Measurements from ENCODE around the gene TC2N.
"Not testable (repeated sequence)": the region's sequence is repeated elsewhere in the genome, so short reads cannot be mapped to it uniquely, and the experiment has no call there.

Gene TC2N

DNA sequence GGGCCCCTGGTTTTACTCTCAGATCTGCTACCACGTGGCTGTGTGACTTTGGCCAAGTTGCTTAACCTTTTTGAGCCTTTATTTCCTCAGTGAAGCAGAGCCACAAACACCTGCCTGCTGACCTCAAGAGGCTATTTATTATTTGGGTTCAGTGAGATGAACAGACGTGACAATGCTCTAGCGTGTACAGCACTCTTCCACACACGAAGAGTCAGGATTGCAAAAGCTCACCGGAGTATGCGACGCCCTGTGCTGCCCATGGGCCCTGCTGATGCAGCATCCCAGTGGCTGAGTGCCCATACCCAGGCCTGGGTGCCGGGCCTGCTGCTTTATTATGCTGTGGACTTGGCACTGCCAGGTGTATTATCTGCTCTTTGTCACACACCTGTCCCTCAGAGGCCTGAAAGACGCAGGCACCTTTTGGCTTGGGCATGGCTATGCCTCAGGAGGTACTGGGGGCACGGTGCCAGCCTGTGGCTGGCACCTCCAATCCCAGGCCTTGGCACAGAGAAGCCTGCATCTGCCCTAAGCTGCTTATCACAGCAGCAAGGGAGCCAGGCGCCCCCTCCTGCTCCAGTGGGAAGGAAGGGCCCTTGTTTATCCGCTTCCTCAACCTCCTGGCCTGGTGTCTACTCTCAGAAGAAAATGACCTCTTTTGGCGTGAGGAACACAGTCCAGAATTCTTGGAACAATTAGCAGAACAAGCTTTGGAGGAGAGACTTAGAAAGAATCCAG lies 22.3 kb upstream of the TC2N start:
- FAIRE-seq, result no peak
- no peak for DNase-seq (ENCODE audit: low spot score)

DNA sequence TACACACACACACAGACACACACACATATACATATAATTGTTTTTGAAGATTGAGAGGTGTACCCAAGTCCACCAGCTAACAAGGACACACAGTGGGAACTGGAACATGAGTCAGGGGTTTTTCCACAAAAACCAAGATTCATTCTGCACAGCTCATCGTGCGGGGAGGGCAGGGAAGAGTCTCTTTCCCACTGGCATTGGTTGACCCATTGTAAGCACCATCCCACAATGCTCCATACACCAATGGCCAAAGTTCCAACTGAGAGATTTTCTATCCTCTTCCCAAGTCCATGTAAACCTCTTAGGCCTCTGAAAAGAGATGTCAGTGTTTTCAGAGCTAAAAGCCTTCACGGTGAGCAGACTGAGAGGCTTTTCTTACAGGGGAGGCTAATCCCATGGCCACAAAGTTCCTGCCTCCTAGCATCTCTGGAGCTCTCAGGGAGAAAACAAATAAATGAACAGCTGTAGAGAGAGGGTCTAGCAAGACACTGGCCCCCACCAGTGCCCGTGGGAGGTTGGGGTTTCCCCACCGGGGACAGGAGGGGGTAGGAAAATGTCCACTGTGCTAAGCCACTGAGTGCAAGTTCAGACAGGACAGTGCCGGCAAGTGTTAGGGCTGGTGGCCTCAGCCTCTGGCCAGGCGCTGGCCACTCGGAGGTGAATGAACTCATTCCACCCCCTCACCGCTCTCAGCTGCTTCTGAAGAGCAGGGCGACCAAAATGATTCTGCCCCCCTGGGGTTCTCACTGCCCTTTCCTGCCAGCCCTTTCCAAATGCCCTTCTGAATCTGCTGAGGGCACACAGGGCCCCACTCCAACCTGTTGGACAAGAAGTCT lies 21.5 kb upstream of the TC2N start:
- FAIRE-seq, result no peak
- DNase-seq (ENCODE audit: low spot score), result no peak

DNA sequence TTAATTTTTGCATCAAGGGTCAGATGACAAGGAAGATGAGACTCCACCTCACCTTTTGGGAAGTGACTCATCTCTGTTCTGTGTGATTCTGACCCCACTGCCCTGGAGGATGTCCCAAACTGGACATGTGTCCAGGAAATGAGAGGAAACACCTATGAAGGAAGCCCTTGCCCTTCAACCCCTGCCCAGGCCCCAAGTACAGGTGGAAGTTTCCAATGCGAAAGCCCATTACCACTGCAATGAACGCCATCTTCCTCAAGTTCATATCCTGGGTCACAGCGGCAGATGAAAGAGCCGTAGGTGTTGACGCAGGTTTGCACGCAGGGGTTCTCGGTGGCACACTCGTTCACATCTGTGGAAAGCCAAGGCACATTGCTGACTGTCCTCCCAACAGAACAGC lies 19.6 kb upstream of the TC2N start:
- FAIRE-seq (no peak), DNase-seq (ENCODE audit: low spot score) (no peak)

DNA sequence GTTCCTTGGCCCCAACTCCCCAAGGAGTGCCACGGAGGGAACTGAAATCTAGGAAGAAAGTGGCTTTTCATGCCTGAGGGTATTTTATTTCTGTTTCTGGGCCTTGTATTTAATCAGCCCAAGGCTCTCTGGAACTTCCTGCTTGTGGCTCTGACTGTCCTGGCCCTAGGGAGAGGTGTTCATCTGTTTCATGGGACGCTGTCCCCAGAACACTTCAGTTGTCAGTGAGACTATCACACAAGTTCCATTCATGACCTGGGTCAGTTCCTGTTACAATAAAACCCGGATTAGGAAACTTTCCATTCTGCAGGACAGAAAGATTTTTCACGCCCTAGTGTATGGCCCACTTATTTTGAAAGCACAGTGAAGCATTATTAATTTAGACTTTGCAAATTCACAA lies 18.5 kb upstream of the TC2N start:
- no peak for DNase-seq (ENCODE audit: low spot score)
- no peak for FAIRE-seq

DNA sequence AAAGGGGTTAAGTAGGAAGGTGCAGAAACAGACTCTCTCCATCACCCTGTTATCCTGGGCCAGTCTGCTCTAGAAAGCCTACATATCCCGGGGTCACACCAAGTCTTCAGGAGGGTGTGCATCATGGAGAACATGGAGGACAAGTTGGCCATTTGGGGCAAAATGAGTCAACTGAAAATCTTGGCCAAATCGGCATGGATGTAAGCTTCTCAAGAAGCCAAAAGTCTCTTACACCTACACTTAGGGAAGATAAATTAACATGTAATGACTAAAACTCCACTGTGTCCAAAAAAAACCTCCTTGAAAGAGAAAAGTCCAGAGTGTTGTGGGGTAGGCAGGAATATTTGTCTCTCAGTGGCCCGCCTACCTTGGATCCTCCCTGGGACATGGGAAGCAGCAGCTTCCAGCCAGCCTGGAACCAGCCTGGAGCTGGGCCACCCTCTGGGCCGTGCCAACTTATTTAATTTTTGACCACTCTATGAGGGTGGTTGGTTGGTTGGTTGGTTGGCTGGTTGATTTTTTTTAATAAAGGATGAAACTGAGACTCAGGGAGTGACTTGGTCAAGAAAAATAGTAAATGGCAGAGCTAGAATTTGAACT lies 17.9 kb upstream of the TC2N start:
- DNase-seq (ENCODE audit: low spot score) (no peak), FAIRE-seq (no peak)

DNA sequence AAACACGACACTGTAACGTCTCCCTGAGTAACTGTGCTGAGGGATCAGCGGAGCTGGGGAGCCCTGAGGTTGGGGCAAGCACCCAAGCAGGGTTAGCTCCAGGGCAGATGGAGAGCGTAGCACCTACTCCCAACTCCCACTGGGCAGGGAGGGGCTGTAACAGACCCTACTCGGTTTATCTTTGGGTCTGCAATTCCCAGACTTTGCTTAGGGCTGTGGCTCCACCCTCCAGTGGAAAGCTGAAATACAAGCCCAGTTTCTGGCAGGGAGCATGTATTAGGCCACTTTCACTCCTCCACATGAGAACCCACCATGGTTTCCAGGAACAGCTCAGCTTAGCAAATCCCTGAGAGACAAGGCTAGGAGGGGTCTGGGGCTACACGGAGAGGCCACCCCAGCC lies 17.3 kb upstream of the TC2N start:
- FAIRE-seq, result no peak
- no peak for DNase-seq (ENCODE audit: low spot score)

DNA sequence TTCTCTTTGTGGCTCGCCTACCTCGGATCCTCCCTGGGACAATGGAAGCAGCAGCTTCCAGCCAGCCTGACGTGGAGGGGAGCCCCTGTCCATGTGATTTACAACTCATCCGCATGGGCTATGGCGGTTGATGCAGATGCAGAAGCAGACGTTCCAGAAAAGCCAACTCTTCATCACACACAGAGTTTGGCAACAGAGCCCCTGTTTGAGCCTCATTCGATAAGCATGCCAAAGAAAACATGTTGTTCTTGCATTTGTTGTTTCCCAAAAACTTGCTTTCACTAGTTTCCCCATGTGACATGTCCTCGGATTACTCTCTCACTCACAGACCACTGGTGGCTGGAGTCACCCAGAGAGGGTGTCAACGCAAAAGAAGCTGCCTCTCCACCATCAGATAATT lies 16.4 kb upstream of the TC2N start:
- FAIRE-seq, result no peak
- no peak for DNase-seq (ENCODE audit: low spot score)

DNA sequence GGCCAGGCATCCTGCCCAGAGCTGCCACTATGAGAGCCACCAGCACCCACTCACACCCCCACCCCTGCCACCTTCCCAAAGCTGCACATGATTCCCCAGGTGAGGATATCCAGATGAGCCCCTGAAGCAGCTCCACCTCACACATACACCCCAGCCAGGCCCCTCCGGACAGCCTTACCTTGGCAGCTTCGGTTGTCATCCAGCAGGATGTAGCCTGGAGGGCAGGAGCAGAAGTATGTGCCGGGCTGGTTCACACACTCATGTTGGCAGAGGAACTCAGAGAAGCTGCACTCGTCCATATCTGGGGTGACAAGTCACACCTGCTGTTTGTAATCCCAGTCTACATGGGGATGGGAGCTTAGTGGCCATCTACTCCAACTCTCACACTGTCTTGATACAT lies 15.4 kb upstream of the TC2N start:
- FAIRE-seq, result no peak
- no peak for DNase-seq (ENCODE audit: low spot score)

DNA sequence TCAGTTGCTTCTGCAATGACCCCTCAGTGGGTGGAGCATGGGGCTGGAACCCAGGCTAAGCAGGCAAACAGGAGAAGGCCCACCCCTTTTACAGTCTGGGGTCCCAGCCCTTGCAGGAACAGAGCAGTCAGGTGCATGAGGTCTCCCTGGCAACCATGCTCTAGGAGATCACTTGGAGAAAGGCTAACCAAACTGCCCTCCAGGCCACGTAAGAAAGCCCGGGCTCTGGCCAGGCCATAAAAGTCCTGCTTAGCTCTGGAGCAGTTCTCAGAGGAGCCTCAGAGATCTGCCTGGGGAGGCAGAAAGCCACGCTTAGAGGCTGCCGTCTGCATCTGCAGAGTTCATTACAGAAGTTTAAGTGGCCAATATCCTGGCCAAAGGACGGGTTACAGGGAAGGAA lies 15.0 kb upstream of the TC2N start:
- no peak for FAIRE-seq
- DNase-seq (ENCODE audit: low spot score), result no peak

DNA sequence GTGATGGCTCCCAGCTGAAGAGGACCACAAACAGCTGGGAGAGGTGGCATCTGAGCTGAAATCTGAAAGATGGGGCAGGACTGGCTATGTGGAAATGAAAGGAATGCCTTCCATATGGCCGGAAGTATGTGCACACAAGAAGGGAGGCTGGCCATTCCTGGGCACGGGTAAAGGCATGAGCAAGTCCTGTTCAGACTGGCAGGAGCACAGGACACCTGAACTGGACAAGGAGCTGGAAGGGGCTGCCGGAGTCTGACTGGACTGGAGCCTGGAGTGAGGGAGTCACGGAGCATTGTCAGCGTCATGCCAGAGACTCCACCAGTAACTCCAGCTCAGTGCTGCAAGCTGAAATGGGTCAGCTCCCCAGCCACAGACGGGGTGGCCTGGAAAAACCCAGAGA lies 11.9 kb upstream of the TC2N start:
- FAIRE-seq (no peak), DNase-seq (ENCODE audit: low spot score) (no peak)

DNA sequence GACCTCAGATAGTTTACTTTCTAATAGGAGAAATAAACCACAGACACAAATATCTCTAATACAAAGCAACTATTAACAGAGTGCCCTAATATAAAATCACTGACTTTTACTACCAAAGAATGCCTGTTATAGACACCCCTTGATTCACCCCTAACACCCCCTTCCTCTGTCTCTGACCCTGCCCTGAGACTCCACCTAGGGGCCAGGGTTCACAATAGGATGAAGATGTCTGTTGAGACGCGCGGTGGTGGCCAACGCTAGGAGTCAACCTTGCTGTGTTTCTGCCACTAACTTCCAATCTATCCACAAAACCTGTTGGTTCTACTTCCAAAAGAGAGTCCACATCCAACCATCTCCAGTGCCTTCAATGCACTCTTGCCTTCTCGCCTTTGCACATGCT lies 10.9 kb upstream of the TC2N start:
- DNase-seq (ENCODE audit: low spot score) (no peak), FAIRE-seq (no peak)

DNA sequence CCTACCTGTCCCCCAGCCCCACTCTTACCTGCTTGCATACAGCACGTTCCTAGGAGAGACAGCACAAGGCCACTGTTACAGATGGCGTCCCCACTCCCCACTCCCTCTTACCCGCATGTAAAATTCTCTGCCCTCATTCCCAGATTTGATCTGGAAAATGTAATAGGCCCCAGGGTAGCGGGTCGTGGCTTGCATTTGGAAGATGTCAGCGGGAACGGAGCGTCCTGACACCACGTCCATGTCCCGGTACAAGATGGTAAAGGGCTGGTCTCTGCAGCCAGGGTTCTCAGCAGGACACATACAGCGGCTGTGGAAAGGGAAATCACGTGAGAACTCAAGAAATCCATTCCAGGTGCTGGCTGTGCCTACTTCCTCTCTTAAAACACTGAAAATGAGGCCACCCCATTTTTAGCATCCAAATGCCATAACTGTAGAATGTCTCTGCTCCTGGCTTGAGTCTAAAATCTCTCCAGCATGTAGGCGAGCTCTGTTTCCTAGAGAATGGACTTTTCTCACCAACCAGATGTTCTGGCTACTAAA lies 10.1 kb upstream of the TC2N start:
- DNase-seq (ENCODE audit: low spot score), result no peak
- FAIRE-seq, result no peak

DNA sequence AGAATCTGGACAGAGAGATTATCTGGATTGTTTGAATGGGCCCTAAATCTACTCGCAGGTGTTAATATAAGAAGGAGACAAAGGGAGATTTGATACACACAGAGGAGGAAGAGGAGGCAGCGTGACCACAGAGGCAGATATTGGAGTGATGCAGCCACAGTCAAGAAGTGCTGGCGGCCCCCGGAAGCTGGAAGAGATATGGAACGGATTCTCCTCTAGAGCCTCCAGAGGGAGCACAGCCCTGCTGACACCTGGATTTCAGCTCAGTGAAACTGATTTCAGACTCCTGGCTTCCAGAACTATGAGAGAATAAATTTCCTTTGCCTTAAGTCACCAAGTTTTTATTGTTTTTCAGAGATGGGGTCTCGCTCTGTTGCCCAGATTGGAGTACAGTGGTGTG lies 9.2 kb upstream of the TC2N start:
- FAIRE-seq (no peak), DNase-seq (ENCODE audit: low spot score) (no peak)

DNA sequence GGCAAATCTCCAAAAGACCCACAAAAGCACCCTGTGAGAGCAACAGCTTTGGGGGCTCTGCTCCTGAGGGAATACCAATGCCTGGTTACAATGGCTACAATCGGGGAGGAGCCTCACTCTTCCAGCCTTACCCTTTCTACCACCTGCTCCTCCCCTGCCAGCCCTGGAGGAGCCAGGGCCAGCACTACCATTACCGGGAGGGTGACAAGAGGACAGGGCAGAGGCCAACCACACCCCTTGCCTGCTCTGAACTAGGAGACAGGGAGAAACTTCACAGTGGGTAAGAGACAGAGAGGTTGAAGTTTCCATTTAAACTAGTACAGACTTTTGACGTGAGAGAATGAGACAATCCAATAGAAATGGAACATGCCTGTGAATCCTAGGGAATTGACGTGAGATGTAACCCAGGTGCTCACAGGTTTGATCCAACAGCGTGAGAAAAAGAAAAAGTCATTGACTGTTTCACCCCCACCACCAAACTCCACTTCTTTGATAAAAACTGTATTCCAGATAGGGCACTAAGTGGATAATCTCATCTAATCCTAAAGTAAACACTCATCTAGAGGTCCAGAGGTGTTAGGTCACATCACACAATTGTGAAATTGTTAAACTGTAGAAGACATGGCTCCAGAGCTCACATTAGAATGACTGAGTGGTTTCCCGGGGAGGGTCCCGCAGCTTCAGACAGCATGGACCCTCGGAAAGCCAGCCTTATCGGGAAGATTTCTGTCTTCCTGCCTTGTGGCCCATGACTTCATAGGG lies 8.4 kb upstream of the TC2N start:
- no peak for DNase-seq (ENCODE audit: low spot score)
- FAIRE-seq, result no peak

DNA sequence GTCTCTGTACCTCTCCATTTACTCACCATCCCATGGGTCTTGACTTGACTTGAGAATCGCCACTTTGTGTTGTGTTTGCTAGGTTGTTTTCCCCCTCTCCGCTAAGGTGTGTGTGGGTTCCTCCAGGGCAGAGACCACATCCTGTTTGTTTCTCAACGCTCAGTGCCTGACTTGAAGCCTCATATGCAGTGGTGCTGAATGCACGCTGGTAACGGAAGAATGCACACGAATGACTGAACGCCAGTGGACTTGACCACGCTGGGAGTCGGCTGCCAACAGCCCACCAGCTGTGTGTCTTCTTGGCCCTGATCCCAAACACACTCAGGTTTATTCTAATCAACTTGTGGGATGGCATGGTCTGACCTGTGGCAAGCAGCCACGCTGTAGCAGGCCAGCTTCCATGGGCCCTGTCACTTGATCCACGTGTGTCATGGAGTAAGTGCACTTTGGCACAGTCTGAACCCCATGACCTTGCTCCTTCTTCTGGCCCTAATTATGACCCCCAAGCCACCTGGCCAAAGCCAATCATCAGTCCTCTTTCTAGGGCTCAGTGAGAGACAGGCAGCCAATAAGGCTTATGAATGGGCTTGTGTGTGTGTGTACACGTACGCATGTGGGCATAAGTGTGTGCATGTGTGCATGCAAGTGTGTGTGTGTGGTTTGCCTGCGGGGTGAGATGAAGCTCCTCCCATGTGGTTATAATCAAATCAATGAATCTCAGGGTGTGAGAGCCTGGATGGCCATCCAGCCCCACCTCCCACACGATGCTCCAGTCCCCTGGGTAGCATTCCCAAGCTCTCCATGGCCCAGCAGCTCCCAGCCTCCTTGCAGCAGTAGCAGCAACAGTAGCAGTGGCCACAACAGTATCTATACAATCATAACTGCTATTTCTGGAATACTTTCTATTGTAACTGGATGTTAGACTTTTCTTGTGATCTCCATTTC lies 6.4 kb upstream of the TC2N start:
- no peak for DNase-seq (ENCODE audit: low spot score)
- FAIRE-seq, result no peak

DNA sequence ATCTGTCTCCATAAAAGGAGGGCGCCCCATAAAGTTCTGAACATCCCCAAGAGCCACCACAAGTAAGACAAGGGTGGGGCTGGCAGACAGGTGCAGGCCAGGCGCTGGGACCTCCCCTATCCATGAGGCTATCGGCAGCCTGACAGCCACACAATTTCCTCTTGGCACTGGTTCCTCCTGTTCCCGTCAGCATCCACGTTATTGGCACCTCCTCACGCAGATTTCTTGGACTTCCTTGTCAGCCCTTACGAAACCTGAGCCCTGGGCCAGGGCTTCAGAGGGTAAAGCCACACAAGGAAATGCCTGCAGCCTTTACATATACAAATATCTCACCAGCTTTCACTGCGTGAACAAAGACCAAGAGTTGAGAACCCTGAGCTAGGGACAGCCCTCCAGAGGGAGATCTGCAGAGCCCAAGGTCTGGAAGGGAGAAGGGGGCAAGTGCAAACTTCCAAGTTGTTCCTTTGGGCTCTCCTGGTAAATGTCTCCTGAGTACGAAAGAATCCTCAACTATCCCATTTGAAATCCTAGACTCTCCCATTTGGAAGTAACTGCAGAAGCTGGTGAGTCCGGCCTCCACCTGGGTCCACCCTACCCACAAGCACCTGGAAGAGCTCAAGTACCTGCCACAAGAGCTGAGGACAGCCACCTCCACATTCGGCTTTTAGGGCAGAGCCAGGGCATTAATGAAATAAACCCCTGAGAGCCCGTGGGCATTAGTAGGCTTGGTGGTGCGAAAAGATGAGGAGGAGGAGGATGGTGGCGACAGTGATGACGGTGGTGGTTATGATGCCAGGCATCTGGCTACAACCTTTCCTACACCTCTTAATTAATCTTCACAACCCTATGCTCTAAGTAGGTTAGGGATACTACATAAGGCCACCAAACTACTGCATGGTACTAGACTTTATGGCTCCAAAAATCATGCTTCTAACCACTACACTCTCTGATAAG lies 5.5 kb upstream of the TC2N start:
- DNase-seq (ENCODE audit: low spot score) (no peak), FAIRE-seq (no peak)

DNA sequence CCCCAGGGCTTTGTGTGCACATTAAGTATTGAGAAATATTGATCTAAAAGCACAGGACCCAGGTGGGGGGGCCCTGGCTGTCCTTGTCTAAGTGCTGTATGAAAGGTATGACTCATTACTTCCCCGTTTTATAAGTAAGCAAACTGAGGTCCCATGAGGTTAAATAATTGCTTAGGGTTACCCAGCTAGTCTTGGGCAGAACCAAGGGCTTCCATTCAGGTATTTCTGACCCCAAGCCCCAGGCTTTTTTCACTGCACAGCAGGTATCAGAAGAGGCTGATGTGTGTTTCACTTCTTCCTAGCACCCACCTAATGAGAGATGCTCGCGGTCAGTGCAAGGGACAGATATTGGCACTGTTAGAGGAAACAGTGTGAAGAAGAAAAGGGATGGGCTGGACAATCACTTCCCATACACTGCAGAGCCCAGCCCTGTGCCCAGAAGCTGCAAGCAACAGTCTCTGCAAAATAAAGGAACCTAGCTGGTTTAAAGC lies 4.7 kb upstream of the TC2N start:
- no peak for DNase-seq (ENCODE audit: low spot score)
- FAIRE-seq, result no peak

DNA sequence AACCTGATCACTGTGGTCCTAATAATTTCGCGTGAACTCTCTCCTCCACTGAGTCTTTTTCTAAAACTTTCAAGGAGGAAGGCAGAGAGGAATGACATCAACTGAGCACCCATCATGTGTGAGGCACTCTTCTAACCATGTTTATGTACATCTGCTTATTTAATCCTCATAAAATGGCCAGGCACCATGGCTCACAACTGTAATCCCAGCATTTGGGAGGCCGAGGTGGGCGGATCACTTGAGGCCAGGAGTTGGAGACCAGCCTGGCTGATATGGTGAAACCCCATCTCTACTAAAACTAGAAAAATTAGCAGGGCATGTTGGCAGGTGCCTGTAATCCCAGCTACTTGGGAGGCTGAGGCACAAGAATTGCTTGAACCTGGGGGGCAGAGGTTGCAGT lies 4.1 kb upstream of the TC2N start:
- not testable (repeated sequence) for FAIRE-seq; DNase-seq (ENCODE audit: low spot score)

DNA sequence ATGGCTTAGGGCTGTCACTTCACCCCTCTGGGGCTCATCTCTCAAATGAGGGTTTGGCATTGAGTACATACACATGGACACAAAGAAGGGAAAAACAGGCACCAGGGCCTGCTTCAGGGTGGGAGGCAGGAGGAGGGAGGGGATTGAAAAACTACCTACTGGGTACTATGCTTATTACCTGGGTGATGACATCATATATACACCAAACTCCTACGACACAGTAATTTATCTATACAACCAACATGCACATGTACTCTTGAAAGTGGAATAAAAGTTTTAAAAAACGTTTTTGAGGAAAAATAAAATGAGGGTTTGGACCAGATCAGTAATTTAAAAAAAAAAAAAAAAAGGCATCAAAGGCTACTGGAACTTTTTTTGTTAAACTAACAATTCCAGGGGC lies 3.6 kb upstream of the TC2N start:
- no peak for DNase-seq (ENCODE audit: low spot score)
- FAIRE-seq, result no peak
